Measurements from ENCODE around the gene GTF2IRD1. TPM values are rescaled to one million over a fixed set of nuclear protein-coding genes. Genes with fewer than 3 reads are reported as not detected.

The GTF2IRD1 gene
- total RNA-seq, 1 donor from 2014 or later: 48.7 TPM

DNA sequence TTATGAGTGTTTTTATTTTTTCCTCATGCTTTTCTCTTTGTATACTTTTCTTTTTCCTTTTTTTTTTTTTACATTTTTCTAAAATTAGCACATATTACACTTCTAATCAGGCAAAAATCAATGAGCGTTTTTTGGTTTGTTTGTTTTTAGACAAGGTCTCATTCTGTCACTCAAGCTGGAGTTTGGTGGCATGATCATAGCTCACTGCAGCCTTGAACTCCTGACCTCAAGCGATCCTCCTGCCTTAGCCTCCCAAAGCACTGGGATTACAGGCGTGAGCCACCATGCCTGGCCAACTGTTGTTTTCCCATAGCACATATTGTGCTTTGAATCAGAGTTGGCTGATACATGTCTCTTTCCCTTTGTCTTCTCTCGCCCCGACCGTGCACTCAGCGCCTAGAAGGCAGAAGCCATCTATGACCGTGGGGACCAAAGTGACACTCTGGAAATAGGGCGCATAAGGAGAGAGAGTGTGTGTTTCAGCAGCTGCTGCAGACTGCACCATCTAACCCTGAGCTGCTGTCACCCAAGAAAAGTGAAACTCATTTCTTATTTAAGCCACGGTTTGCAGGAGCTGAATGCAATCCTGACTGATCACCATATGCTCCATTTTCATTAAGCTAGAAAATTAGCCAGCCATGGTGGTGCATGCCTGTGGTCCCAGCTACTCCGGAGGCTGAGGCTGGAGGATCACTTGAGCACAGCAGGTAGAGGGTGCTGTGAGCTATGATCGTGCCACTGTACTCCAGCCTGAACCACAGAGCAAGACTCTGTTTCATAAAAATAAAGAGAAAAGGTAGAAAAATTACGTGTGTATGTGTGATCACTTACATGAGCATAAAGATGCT is 162.5 kb downstream of the GTF2IRD1 start:
- Mint-ChIP-seq H3K27me3 (ENCODE audit: unreplicated experiment) (no peaks in the 10 kb centered on the region), H3K9me3 (ENCODE audit: unreplicated experiment) (no peaks in the 10 kb centered on the region), H3K4me3 (ENCODE audit: unreplicated experiment) (no peak overlapping the region), H3K4me1 (ENCODE audit: unreplicated experiment) (peaks cover 14% of the 10 kb centered on the region), H3K36me3 (ENCODE audit: unreplicated experiment) (no peaks in the 10 kb centered on the region), H3K27ac (ENCODE audit: unreplicated experiment) (no peak overlapping the region)
- no peak for DNase-seq (ENCODE audit: extremely low spot score, unreplicated experiment)
- TF ChIP-seq, protein P1, sequence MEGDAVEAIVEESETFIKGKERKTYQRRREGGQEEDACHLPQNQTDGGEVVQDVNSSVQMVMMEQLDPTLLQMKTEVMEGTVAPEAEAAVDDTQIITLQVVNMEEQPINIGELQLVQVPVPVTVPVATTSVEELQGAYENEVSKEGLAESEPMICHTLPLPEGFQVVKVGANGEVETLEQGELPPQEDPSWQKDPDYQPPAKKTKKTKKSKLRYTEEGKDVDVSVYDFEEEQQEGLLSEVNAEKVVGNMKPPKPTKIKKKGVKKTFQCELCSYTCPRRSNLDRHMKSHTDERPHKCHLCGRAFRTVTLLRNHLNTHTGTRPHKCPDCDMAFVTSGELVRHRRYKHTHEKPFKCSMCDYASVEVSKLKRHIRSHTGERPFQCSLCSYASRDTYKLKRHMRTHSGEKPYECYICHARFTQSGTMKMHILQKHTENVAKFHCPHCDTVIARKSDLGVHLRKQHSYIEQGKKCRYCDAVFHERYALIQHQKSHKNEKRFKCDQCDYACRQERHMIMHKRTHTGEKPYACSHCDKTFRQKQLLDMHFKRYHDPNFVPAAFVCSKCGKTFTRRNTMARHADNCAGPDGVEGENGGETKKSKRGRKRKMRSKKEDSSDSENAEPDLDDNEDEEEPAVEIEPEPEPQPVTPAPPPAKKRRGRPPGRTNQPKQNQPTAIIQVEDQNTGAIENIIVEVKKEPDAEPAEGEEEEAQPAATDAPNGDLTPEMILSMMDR (IDR thresholded peaks at IDR 0.05): no peak

DNA sequence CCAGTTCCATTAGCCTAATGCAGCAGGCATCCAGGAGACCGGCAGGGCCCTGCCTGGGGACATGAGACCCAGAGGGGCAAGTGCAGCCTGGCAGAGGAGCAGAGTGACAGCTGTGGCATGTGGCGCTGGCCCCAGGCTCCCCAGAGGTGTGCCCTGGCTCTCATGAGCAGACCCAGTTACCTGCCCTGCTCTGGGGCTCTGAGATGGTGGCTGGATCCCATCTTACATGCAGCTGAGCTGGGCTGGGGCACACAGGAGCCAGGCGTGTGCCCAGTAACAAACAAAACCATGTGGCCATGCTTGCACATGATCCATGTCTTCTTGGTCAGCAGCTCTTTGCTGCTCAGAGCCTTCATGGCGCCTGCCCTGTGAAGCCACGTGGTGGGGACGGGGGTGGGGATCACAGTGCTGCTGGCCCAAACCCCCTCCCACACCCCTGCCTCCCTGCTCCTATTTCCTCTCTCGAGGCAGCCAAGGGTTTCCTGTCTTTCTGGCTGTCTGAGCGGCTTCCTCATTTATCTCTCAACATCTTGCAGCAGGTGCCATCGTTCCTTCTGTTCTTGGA is 163.6 kb downstream of the GTF2IRD1 start:
- Mint-ChIP-seq H3K4me3 (ENCODE audit: unreplicated experiment) (no peak overlapping the region), H3K36me3 (ENCODE audit: unreplicated experiment) (no peaks in the 10 kb centered on the region), H3K4me1 (ENCODE audit: unreplicated experiment) (peaks cover 9% of the 10 kb centered on the region), H3K27me3 (ENCODE audit: unreplicated experiment) (no peaks in the 10 kb centered on the region), H3K27ac (ENCODE audit: unreplicated experiment) (no peak overlapping the region), H3K9me3 (ENCODE audit: unreplicated experiment) (no peaks in the 10 kb centered on the region)
- TF ChIP-seq, protein P1 (IDR thresholded peaks at IDR 0.05): no peak
- DNase-seq (ENCODE audit: extremely low spot score, unreplicated experiment): no peak

DNA sequence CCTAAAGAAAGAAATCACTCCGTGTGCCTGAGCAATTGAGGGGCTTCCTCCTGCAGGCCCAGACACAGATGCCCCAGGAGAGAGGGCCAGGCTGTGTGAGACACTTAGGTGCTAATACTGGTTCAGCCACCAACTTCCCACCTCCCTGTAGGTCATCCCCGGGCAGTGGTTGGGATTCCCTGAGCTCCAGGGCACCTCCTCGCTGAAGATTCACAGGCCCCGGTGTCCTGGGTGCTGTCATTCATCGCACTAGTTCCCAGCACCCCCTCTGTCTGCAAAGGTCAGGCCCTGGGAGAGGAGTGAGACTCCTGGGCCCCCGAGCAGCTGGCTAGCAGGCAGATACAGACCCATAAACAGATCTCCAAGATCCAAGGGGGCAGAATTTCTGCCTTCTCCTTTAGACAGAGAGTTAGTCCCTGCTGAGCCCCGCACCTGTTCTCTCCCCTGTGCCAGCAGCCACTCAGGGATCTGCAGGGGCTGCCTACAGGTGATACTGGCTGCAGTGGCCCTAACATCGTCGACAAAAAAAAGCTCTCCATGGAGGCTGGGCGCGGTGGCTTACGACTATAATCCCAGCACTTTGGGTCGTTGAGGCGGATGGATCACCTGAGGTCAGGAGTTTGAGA is 165.6 kb downstream of the GTF2IRD1 start:
- Mint-ChIP-seq H3K27me3 (ENCODE audit: unreplicated experiment) (no peaks in the 10 kb centered on the region), H3K36me3 (ENCODE audit: unreplicated experiment) (no peaks in the 10 kb centered on the region), H3K4me1 (ENCODE audit: unreplicated experiment) (peaks cover 3% of the 10 kb centered on the region), H3K27ac (ENCODE audit: unreplicated experiment) (no peak overlapping the region), H3K9me3 (ENCODE audit: unreplicated experiment) (no peaks in the 10 kb centered on the region), H3K4me3 (ENCODE audit: unreplicated experiment) (no peak overlapping the region)
- TF ChIP-seq, protein P1 (IDR thresholded peaks at IDR 0.05): no peak
- no peak for DNase-seq (ENCODE audit: extremely low spot score, unreplicated experiment)

DNA sequence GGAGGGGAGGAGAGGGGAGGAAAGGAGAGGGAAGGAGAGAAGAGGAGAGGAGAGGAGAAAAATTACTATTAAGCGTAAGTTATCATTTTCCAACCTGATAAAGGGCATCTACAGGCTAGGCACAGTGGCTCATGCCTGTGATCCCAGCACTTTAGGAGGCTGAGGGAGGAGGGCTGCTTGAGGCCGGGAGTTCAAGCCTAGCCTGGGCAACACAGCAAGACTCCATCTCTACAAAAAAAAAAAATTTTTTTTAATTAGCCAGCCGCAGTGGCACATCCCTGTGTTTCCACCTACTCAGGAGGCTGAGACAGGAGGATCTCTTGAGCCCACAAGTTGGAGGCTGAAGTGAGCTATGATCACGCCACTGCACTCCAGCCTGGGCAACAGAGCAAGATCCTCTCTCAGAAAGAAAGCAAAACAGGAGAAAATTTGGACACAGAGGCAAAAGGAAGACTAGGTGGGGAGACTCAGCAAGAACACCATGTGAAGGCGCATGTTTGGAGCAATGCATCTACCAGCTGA is 168.6 kb downstream of the GTF2IRD1 start:
- Mint-ChIP-seq H3K27ac (ENCODE audit: unreplicated experiment) (no peak overlapping the region), H3K36me3 (ENCODE audit: unreplicated experiment) (no peaks in the 10 kb centered on the region), H3K4me3 (ENCODE audit: unreplicated experiment) (no peak overlapping the region), H3K27me3 (ENCODE audit: unreplicated experiment) (no peaks in the 10 kb centered on the region), H3K9me3 (ENCODE audit: unreplicated experiment) (no peaks in the 10 kb centered on the region), H3K4me1 (ENCODE audit: unreplicated experiment) (peaks cover 5% of the 10 kb centered on the region)
- TF ChIP-seq, protein P1 (IDR thresholded peaks at IDR 0.05): no peak
- DNase-seq (ENCODE audit: extremely low spot score, unreplicated experiment): no peak

DNA sequence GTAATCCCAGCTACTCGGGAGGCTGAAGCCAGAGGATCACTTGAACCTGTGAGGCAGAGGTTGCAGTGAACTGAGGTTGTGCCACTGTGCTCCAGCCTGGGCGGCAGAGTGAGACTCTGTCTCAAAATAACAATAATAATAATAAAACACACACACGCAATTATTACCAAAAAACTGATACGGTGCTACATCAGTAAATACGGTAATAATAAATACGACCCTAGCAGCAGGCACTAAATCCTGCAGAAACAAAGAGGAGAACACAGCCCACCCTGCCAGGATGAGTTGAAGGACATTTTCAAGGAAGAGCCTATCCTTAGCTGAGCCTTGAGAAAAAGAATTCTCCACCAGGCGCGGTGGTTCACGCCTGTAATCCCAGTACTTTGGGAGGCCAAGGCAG is 169.4 kb downstream of the GTF2IRD1 start:
- TF ChIP-seq, protein P1 (IDR thresholded peaks at IDR 0.05): no peak
- H3K9me3 Mint-ChIP-seq (ENCODE audit: unreplicated experiment): no peaks in the 10 kb centered on the region
- H3K4me1 Mint-ChIP-seq (ENCODE audit: unreplicated experiment): peaks cover 10% of the 10 kb centered on the region

More for the DNA sequence above, 169.4 kb downstream of the GTF2IRD1 start:
- Mint-ChIP-seq H3K27ac (ENCODE audit: unreplicated experiment) (no peak overlapping the region), H3K36me3 (ENCODE audit: unreplicated experiment) (no peaks in the 10 kb centered on the region), H3K27me3 (ENCODE audit: unreplicated experiment) (no peaks in the 10 kb centered on the region), H3K4me3 (ENCODE audit: unreplicated experiment) (no peak overlapping the region)
- no peak for DNase-seq (ENCODE audit: extremely low spot score, unreplicated experiment)

Measured in osteocyte (in vitro differentiated cells).